Adipose tissue (tissue), 3 donors: ENCODE measurements around the gene CCDC117. TPM values are rescaled to one million over a fixed set of nuclear protein-coding genes. Genes with fewer than 3 reads are reported as not detected.
A peak's percentile ranks its signal among the peaks of the same experiment; 100 is the strongest.
"Not testable (repeated sequence)": the region's sequence is repeated elsewhere in the genome, so short reads cannot be mapped to it uniquely, and the experiment has no call there.

Source experiments
- H3K27ac ChIP-seq: one replicate; pipeline ENCODE4 v1.5.1; 2013; ENCODE audit warnings: low read depth, low read length
- WGBS, 3 donors: extraction: QIAGEN DNeasy Blood & Tissue Kit; methylation state at CpG; one replicate each; pipeline ENCODE4 v1.1.7; 2013; 5-methylcytosine and 5-hydroxymethylcytosine counted together
- polyA plus RNA-seq, 3 donors: library from polyadenylated mRNA; stranded (reverse); fragments of 200-250 nt; gene quantifications; one replicate each; pipeline ENCODE4 v1.2.3, GENCODE V29; 2013
- donor health status: healthy with polysubstance abuse.
- donor health status: Bipolar disorder and iron deficiency.
- donor health status: healthy.

Gene CCDC117
- polyA plus RNA-seq, 3 donors, result 5.1 to 13.3 (median 6.7) TPM

GRCh38 chr22:28798810-28799605 is 26.5 kb downstream of the CCDC117 start:
- no peak overlapping the region for H3K27ac ChIP-seq
- 2 to 4% (median 4%) methylated on average over 7 of the region's 7 CpGs for WGBS, 3 donors

- H3K27ac ChIP-seq, result peak overlapping the region; percentile 100
- 0 to 1% (median 1%) methylated on average over 26 to 31 of the region's 31 CpGs for WGBS, 3 donors
Observed at GRCh38 chr22:28799606-28800307, 27.3 kb downstream of the CCDC117 start.

GRCh38 chr22:28800308-28801041 is 28.0 kb downstream of the CCDC117 start, which contains the start of gene XBP1:
Gene XBP1, minus strand, starts transcription at chr22:28800569.
- H3K27ac ChIP-seq, result peak within 1 kb of the TSS; percentile 100
- WGBS, 3 donors, result 0 to 1% (median 1%) methylated on average over 70 to 78 of the region's 78 CpGs

GRCh38 chr22:28801845-28802594 is 29.5 kb downstream of the CCDC117 start:
- peak overlapping the region; percentile 52 for H3K27ac ChIP-seq
- WGBS, 3 donors, result 15 to 34% (median 32%) methylated on average over 14 of the region's 14 CpGs

- 47 to 65% (median 57%) methylated on average over 7 of the region's 7 CpGs for WGBS, 3 donors
- H3K27ac ChIP-seq, result no peak overlapping the region
Observed at GRCh38 chr22:28802595-28803123, 30.2 kb downstream of the CCDC117 start.

GRCh38 chr22:28805426-28805825 is 32.9 kb downstream of the CCDC117 start:
- not testable (repeated sequence) for H3K27ac ChIP-seq
- 79 to 90% (median 85%) methylated on average over 5 of the region's 5 CpGs for whole genome bisulfite sequencing, 3 donors

GRCh38 chr22:28808716-28809355 is 36.3 kb downstream of the CCDC117 start:
- no peak overlapping the region for H3K27ac ChIP-seq

GRCh38 chr22:28810821-28811491 is 38.5 kb downstream of the CCDC117 start:
- H3K27ac ChIP-seq, result no peak overlapping the region
- 32 to 66% (median 44%) methylated on average over 13 of the region's 13 CpGs for WGBS, 3 donors

GRCh38 chr22:28812516-28812915 is 40.0 kb downstream of the CCDC117 start:
- WGBS, 3 donors, result 29 to 47% (median 44%) methylated on average over 5 of the region's 5 CpGs
- H3K27ac ChIP-seq, result no peak overlapping the region

- H3K27ac ChIP-seq, result no peak overlapping the region
Observed at GRCh38 chr22:28813772-28814518, 41.5 kb downstream of the CCDC117 start.

GRCh38 chr22:28815111-28815510 is 42.6 kb downstream of the CCDC117 start:
- H3K27ac ChIP-seq, result no peak overlapping the region
- WGBS, 3 donors, result 52 to 60% (median 54%) methylated on average over 6 of the region's 6 CpGs

More at GRCh38 chr22:28813772-28814518, 41.5 kb downstream of the CCDC117 start:
- 22 to 51% (median 45%) methylated on average over 2 of the region's 2 CpGs for WGBS, 3 donors

- WGBS, 3 donors, result 71 to 86% (median 85%) methylated on average over 6 of the region's 6 CpGs
- H3K27ac ChIP-seq, result no peak overlapping the region
Observed at GRCh38 chr22:28815729-28816128, 43.2 kb downstream of the CCDC117 start.

- no peak overlapping the region for H3K27ac ChIP-seq
Observed at GRCh38 chr22:28817064-28817463, 44.6 kb downstream of the CCDC117 start.

GRCh38 chr22:28817919-28818859 is 45.7 kb downstream of the CCDC117 start:
- 39 to 83% (median 78%) methylated on average over 14 of the region's 14 CpGs for WGBS, 3 donors
- no peak overlapping the region for H3K27ac ChIP-seq

More at GRCh38 chr22:28817064-28817463, 44.6 kb downstream of the CCDC117 start:
- 52 to 99% (median 97%) methylated on average over 2 of the region's 2 CpGs for WGBS, 3 donors
